Ishikawa (cell line): ENCODE measurements around the gene SRBD1.

Source experiments
- CEBPB ChIP-seq: IDR thresholded peaks from 2 replicates; pipeline ENCODE4 v1.6.1; 2012
- EP300 ChIP-seq: IDR thresholded peaks from 2 replicates; pipeline ENCODE4 v1.6.1; 2012; ENCODE audit warnings: borderline replicate concordance
- RAD21 ChIP-seq: IDR thresholded peaks from 2 replicates; pipeline ENCODE4 v1.6.1; 2012; ENCODE audit warnings: low read depth
- REST ChIP-seq: IDR thresholded peaks from 2 replicates; pipeline ENCODE4 v1.6.1; 2012; ENCODE audit warnings: low read depth, mild to moderate bottlenecking
- TCF12 ChIP-seq: IDR thresholded peaks from 2 replicates; pipeline ENCODE4 v1.6.1; 2012; ENCODE audit warnings: low read depth
- TEAD4 ChIP-seq: IDR thresholded peaks from 2 replicates; pipeline ENCODE4 v1.6.1; 2012
- USF1 ChIP-seq: IDR thresholded peaks from 2 replicates; pipeline ENCODE4 v1.6.1; 2012
- YY1 ChIP-seq: IDR thresholded peaks from 2 replicates; pipeline ENCODE4 v1.6.1; 2012; ENCODE audit warnings: low read depth
- ZBTB7A ChIP-seq: IDR thresholded peaks from 2 replicates; pipeline ENCODE4 v1.6.1; 2012; ENCODE audit warnings: low read depth

GRCh38 chr2:45606796-45607195 is 4.3 kb downstream of the SRBD1 start:
- no peak for TF ChIP-seq EP300
- TF ChIP-seq RAD21 = no peak
- no peak for TF ChIP-seq REST
- no peak for TF ChIP-seq CEBPB
- no peak for TF ChIP-seq TEAD4
- no peak for TF ChIP-seq ZBTB7A
- no peak for TF ChIP-seq USF1
- TF ChIP-seq YY1 = no peak
- TF ChIP-seq TCF12 = no peak
